NCI-H2227 (cell line): ENCODE measurements around the gene LRFN2.

Source experiments
- DNase-seq: peaks from one replicate; lab custom pipeline; 2025; ENCODE audit not compliant: unreplicated experiment; lab: John Stamatoyannopoulos, UW

LRFN2 gene

DNA sequence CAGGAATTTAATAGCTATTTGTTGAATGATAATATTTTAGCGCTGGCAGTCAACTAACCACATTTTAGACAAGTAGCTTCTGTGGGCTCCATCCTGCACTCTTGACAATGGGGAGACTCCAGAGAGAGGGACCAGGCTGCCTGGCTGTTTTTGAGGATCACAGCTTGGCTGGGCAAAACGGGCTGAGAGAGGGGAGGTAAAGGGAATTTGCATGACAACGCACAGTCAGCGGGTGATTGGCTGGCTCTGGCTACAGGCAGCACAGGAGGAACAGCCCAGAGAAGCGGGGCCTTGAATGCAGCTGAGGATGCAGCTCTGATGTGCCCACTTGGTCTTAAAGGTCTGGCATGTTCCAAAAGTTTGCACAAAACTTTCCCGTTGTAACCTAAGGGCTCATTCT is 41.2 kb downstream of the LRFN2 start:
- DNase-seq = no peak

DNA sequence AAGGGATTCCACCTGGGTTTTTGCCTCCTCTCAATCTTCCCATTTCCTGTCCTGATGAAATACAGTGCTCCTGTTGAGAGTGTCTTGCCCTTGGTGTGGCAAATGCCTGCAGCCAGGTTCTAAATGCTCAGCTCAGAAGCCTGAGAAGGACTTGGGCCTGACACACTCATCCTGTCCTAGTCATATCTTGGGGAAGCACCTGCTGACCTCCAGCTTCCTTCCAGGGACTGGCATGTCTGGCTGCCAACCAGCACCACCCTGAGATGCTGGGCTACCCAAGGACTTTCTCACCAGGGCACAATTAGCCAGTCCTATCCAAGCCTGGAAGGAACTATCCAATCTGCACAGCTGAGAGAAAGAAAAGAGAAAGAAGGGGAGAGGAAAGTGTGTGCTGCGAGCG is 43.4 kb downstream of the LRFN2 start:
- no peak for DNase-seq

DNA sequence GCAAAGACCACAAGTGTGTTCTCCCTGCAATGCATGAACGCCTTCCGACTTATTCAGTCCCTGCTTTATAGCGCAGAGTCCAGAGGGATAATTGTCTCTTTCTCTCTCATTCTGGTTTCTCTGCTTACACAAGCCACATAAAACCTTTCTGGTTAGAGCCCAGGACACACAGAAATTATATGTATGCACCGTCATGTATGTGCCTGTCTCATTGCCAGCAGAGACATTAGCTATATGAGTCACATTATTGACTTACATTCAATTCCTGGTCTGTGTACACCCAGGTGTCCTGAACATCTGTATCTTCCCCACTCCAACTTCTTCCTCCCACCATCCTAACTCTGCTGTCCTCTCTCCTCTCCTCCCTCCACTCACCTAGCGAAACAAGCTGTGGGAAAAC is 44.0 kb downstream of the LRFN2 start:
- no peak for DNase-seq

DNA sequence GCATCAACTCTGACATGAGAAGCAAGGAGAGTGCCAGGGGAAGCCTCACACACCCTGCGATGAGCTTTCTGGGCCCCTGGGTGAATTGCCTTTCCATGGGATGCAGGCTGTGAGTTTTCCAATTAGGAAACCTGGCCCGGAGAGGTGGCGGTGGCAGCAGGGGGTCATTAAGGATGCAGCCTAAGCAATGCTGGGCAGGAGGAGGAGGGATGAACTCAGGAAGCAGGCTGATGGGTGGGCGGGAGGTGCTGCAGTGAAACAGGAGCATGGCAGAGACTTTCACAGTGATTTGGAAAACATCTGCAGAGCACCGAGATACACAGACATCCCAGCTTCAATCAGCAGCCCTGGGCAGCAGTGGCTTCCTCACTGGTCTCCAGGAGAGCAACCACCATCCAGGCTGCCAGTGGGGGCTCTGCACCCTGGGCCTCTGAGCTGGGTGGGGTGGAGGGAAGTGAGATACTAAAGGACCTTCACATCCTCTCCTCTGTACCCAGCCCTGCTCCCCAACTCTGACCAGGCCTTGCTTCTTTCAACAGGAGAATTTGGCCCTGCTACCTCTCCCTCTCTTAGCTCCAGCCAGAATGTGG is 44.9 kb downstream of the LRFN2 start:
- DNase-seq = no peak

DNA sequence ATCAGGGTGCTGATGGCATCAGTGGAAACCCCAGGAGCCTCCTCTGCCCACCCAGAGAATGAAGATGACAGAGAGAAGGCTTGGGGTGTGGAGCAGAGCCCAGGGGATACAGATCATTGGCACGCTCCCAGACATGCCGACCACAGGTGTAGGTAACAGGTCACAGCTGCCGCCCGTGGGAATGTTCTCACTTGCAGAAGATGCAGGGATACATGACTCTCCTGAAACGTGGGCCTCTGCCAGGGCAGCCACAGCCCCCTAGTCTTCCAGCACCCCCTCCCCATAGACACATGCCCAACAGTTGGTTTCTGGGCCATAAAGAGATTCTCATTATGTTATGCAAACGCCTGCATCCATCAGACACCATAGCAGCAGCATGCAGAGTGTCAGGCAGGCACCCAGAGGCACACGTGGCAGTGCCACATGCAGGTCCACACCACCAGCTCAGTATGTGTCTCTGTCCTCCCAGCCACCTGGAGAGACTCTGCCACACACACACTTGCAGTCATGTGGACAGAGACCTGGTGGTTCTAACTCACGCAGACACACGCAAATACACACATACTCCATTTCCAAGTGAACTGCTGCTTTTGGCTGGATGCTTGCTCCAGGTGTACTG is 45.5 kb downstream of the LRFN2 start:
- no peak for DNase-seq

DNA sequence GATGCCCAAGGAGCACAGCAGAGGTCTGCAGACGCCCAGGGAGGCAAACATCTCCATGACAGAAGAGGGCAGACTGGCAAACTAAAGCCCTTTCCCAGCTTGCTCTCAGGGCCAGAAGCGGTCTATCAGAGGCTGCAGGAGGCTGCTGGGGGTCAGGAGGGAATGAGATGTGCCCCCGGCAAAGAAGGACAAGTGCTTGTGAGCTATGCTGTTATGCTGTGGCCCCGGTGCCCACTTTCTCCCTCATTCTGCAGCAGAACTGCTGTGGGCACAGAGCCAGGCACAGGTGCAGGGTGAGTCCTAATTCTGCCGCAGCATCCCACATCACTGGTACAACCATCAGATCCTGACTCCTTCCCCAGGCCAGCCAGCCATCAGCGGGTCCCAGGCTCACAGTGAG is 46.4 kb downstream of the LRFN2 start:
- DNase-seq = no peak

DNA sequence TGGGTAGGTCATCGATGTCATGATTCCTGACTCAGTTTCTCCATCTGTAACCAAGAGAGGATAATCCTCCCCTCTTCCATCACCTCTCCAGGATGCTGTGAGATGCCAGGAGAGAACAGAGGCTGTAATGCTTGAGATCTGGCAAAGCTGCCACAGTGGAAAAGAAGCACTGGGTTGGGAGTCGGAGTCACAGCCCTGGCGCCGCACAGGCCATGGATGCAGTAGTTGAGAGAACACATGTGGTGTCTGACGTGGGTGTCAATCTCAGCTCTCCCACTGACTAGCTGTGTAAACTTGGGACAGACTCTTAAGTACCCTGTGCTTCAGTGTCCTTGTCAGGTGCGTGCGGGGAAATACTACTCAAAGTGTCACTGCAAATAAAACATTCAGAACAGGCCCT is 47.3 kb downstream of the LRFN2 start:
- DNase-seq = no peak

DNA sequence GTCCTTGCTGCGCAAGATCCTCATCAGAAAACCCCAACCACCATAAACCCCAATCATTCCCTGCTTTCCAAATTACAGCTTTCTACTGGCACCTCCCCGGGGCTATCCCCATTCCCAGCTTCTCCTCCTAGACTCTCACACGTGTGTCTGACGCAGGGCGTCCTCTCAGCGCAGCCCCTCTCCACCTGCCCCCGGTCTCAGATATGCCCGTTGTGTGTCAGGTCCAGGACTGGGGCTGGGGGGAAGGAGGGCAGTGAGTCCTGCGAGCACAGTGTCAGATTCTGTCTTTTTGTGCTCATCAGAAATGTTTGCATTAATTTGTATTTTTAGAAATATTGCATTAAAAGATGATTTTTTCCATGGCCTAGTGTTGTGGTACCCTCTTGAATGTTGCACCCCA is 48.6 kb downstream of the LRFN2 start:
- DNase-seq = no peak

DNA sequence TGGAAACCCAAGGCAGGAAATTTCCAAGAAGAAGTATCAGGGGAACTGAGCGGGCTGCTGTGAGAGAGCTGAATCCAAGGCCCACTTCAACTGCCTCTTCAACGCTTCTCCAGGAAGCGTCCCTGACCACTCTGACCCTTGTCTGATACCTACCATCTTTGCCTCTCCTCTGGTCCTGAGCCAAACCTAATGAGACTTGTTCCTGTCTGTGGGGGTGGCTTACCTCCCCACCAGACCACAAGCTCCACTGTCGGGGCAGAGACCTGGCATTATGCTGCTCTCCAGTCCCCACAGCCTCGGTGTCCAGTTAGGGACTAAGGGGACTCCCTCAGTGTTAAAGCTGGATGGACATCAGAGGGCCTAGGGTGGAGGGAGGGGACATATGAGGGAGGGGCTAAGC is 49.7 kb downstream of the LRFN2 start:
- no peak for DNase-seq

DNA sequence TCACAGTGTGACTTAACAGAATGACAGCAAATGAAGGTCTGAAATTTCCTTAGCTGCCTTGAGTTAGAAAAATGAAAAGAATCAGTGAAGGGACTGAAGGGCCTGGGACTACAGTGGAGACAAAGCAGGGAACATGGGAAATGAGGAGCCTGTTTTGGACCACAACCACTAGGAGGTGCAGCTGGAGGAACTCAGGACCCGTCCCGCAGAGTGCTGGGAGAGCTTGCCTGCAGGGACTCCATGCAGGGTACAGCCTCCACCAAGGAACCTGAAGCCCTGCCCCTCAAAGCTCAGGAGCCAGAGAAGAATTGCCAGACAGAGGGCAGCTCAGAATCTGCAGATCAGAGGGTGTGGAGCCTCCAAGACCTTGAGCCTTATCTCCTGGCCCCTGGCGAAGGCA is 50.7 kb downstream of the LRFN2 start:
- DNase-seq = no peak

DNA sequence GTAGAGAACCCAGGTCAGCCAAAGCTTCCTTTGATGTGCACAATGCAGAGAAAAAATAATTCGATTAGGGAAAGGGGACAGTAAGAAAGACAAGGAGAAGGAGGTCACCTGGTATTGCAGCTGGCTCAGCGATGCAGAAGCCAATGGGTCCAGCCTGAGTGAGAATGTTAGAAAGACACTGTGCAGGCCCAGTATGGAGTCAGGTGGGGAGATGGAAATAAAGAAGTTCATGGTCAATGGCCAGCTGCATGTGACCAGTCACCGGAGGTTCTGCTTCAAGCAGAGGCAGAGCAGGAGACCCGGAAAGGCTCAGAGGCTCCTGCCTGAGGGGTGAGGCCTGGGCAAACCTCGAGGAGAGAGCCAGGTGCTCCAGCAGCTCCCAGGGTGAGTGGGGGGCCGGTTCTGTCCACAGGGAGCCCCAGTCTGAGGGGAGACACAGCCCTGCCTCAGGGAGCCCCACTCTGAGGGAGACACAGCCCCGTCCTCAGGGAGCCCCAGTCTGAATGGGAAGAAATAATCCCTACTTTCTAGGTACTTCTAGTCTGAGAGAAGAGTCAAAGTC is 51.3 kb downstream of the LRFN2 start:
- no peak for DNase-seq

DNA sequence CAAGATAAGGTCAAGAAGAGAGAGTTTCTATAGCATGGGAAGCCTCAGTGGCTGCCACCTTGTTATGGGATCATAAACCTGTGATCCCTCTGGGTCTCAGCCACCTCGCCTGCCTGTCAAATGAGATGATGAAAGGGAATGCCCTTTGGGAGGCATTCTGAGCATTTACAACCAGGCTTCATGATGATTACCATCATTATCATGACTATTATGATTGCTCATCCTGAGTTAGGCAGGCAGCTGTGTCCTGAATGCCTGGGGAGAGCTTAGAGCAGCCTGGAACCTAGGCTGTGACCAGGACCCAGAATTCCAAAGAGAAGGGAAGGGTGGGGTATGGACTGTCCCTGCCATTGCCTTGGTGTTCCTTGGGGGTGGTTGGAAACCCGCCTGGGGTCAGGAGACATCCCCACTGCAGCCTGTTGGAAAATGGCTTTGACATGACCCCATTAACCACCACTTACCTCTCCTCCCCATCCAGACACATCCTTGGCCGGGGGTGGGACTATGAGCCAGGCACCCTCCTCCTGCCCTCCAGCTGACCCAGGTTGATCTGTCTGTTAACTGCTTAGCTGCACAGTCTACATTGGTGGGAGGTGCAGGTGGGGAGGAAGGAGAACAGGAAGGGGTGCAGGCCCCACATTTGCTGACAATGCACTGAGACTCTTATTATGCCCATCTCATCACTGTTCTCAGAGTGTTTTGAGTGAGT is 51.9 kb downstream of the LRFN2 start:
- DNase-seq = peak; percentile 63

DNA sequence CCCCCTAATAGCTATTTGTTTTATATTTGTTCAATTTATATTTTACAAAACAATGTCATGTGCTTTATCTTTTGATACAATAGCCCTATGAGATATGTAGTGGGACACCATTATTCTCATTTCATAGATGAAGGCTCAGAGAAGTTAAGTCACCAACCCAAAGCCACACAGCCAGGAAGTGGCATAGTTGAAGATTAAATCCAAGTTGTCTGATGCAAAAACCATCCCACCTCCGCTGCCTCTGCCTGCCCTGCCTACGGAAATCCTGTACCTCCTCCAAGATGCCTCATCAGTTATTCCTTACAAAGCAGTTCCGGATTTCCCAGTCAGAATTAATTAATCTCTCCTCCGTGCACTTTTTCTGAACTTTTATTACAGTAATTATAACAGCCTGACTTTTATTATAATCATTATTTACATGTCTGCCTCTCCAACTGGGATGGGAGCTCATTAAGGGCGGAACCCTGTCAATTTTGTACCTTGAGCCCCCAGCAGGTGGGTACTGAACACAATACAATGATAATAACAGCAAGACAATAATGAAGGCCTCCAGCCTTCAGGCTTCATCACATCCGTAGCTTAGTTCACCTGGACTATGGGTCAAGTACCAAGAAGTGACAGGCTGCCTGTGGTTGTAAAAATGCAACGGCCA is 54.7 kb downstream of the LRFN2 start:
- peak; percentile 9 for DNase-seq

DNA sequence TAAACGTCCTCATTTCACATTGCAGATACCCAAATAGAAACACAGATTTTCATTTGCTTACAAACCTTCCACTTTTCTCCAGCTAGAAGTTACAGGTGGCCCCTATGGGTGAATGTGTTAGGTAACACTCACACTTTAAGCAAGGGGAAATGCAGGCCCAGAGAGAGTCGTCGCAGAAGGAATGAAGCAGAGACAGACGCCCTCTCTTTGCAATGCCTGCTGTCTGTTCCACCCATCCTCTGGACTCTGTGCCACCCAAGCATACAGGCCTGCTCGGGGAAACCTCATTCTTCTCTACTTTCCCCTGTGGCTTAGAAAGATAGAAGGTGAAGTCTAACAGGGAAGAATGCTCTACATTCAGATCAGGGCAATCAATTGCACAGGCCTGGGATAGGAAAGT is 57.2 kb downstream of the LRFN2 start:
- no peak for DNase-seq

DNA sequence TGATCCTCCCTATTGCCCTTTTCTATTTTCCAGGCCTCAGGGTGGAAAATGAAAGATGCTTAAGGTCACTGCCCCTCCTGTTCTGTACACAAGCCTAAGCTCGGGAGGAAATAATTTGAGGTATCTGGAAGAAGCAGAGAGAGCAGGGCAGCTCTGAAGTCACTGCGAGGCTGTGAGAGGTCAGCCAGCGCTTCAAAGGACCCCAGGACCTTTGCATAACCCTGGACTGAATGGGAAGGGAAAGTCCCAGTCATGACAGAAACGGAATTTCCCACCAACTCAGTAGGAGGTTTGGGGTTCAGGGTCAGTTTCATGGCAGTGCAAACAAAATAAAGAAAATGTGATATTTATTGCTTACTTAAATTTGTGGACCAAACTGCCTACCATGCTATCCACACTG is 58.1 kb downstream of the LRFN2 start:
- DNase-seq = no peak

DNA sequence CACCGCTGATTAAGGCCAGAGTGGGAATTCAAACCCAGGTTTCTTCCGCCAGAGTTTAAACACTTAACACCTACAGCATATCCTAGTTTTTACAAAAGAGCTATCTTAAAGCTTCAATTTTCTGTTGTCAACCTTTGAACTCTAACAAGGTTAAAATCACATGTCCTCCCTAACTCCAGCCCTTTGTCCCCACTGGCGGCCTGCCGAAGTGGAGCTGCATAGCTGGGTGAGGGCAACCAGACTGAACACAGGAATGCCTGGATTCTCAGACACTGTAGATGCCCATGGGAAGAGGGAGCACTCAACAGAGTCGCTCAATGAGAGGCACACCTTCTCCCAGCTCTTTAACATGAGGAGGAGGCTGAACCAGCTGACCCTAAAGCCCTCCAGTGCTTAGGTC is 59.1 kb downstream of the LRFN2 start:
- DNase-seq = no peak

DNA sequence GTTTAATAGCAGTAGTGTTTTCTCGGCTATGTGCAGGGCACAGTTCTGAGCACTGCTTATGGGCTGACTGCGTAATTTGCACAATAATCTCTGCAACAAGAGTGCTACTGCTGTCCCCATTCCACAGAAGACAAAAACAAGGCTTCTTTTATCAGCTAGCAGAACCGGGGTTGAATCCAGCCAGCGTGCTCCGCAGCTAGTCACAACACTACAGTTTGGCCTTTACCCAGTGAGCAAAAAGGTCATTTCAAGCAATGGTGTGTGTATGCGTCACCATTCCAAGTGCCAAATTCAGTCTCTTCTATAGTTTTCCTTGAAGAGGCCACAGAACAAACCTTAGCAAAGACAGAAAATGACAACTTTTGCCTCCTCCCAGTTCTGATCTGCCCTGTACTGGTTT is 61.1 kb downstream of the LRFN2 start:
- no peak for DNase-seq

DNA sequence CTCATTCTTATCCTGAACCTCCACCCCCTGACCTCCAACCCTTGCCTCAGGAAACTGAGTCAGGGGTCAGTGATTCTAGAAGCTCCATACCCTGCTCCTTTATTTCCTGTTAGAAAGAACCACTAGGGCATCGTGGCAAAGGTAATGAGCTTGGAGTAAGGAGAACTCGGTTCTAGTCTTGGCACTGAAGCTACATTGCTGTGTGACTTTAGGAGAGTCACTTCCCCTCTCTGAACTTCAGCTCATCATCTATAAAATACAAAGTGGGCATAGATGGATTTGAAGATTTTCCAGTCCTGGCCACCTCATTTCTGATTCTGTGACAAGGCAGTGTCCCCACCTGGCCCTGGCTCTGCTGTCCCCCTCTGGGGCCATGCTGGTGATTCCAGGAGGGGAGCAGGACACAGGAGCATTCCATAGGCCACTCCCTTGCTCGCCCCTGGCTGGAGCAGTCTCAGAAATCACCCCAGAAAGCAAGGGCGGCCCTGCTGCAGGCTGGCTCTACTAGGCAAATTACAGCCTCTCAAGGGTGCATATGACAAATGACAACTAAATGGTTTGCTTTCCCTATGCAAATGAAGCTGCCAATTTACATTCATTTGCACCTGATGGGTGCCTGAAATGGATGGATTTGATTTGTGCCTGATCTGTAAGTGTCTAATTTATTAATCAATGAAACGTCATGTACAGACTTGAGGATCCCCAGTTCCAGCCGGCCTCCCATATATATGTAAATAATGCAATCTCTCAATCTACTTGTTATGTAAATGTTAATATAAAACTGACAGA is 62.2 kb downstream of the LRFN2 start:
- no peak for DNase-seq

DNA sequence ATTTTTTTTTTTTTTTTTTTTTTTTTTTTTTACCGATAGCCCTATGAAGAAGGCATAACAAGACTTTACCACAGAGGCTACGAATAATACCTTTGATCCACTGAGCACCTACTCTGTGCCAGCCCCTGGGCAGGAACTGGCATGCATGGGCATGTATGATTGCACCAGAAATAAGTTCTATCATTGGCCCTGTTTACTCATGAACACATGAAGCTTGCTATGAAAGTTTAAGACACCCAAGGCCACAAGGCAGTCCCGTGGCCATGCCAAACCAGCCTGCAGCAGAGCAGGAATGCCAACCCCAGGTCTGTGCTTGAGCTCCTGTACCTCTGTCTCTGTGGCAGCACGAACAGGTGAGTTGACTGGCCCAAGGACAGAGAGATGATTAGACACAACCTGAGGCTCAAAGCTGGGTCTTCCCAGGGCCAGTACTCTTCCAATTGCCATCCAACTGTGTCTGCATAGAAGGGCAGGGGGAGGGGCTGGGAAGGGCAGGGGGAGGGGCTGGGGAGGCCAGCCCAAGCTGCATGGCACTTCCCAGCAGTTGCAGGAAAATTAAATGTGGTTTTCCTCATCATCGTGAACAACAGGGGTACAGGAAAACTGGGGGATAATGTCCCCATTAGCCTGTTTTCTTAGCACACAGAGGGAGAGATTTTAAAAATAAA is 63.5 kb downstream of the LRFN2 start:
- DNase-seq = no peak

DNA sequence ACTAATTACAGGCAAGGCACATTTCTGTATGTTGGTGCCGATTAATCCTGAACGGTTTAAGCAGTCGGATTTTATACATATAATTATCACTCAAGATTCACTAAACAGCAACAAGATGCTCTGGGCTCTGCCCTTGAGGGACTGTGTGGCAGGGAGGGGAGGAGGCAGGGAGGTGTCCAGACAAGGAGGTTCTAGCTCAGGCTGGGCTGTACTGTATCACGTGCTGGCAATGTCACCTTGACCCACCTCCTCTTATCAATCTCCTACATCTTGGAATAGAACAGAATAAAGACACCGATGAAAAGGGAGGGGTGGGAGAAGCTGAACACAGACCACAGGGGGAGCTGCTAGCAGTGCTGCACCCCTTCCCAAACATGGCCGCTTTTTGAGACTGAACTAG is 65.7 kb downstream of the LRFN2 start:
- DNase-seq = no peak

DNA sequence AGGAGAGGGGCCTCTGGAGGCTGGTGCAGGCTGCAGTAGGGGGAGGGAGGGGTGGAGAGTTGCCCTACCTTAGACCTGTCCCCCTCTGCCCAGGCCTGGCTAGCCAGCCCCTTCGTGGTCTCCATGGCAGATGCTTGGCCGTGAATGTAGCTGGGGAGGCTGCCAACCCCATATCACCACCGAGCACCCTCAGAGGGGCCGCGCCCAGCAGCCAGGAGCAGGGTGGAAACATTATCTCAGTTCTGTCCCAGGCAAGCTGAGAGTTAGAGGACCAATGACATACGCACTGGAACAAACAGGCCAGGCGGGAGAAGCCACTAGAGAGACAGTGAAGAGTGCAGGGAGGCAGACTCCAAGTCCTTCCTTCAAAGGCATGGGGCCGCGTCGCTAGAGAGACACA is 66.5 kb downstream of the LRFN2 start:
- no peak for DNase-seq
